GM12874 (cell line): ENCODE data around the gene KCNMB3.

Experiments
- CTCF ChIP-seq: IDR thresholded peaks from 2 replicates; pipeline ENCODE4 v1.5.1; 2011; ENCODE audit warnings: low read depth, mild to moderate bottlenecking, control low read depth, low read length, moderate library complexity; ENCODE audit not compliant: insufficient read depth

Gene KCNMB3

GRCh38 chr3:179260949-179261765, 10.2 kb upstream of the KCNMB3 start:
- TF ChIP-seq CTCF: no peak

GRCh38 chr3:179258820-179259219, 7.9 kb upstream of the KCNMB3 start:
- no peak for TF ChIP-seq CTCF

- TF ChIP-seq CTCF: no peak
Measured at GRCh38 chr3:179256813-179257212, 5.9 kb upstream of the KCNMB3 start.

GRCh38 chr3:179247289-179248015, 3.5 kb downstream of the KCNMB3 start:
- no peak for TF ChIP-seq CTCF

GRCh38 chr3:179244878-179245277, 6.0 kb downstream of the KCNMB3 start:
- TF ChIP-seq CTCF: no peak

GRCh38 chr3:179236669-179237301, 14.1 kb downstream of the KCNMB3 start:
- TF ChIP-seq CTCF: no peak

- no peak for TF ChIP-seq CTCF
Measured at GRCh38 chr3:179234199-179234598, 16.7 kb downstream of the KCNMB3 start.
